Stimulated activated CD4-positive, alpha-beta T cell treated with anti-CD3 and anti-CD28 coated beads, TNF-alpha, amount 100 ng/mL, for 48 hours (primary cell): ENCODE data around the gene SCART1.
"Not testable (repeated sequence)": the region's sequence is repeated elsewhere in the genome, so short reads cannot be mapped to it uniquely, and the experiment has no call there.

ENCODE experiments used
- DNase-seq, 3 donors: peaks; one replicate each; pipeline ENCODE4 v3.0.0-alpha.2; 2020; ENCODE audit warnings: low read depth in 3 of 3

Gene SCART1

GRCh38 chr10:133474027-133474426 is 20.3 kb downstream of the SCART1 start:
- DNase-seq = no peak

DNA sequence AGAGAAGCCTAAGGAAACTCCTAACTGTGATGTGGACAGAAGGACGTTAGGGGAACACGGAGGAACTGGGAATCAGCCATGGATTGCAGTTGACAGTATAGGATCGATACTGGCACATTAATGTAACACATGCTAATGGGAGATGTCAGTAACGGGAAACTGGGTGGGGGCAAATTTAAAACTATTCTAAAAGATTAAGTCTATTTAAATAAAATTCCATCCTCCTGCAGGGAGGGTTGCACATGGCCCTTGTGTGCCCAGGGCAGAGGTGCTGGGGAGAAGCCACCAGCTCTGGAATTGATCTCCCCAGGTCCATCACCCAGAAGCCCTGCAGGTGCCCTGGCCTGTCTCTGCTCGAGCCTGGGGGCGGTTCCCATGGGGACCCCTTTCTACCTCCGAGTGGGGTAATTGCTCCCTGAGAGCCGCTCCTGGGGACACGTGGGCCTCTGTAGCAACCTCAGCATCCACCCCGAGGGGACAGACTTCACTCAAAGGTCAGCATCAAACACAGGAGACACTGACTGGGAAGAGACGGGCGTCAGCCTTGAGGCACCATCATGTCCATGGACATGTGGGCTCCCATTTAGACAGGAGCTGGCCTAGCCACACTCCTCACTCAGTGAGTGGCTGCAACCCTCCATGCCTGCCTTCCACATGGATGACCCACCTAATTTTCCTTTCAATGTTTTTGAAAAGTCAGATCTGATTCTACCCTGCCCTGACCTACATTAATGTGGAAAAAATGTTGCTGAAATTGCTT is 21.1 kb downstream of the SCART1 start:
- no peak for DNase-seq

DNA sequence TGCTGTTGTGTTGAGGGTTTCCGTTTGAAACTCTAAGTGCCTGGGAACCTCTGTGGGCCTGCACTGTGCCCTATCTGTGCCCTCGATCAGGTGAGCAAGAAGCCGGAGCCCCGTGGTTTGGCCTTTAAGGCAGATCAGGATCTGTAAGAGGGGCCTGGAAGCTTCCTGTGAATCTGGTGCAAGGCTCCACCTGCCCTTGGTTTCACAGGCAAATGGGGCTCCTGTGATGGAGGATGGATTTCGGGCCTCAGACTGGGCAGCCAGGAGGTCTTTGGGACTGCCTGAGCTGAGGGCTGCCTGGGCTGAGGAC is 21.6 kb downstream of the SCART1 start:
- DNase-seq = peak in 1 of 3 donors; percentile 21

DNA sequence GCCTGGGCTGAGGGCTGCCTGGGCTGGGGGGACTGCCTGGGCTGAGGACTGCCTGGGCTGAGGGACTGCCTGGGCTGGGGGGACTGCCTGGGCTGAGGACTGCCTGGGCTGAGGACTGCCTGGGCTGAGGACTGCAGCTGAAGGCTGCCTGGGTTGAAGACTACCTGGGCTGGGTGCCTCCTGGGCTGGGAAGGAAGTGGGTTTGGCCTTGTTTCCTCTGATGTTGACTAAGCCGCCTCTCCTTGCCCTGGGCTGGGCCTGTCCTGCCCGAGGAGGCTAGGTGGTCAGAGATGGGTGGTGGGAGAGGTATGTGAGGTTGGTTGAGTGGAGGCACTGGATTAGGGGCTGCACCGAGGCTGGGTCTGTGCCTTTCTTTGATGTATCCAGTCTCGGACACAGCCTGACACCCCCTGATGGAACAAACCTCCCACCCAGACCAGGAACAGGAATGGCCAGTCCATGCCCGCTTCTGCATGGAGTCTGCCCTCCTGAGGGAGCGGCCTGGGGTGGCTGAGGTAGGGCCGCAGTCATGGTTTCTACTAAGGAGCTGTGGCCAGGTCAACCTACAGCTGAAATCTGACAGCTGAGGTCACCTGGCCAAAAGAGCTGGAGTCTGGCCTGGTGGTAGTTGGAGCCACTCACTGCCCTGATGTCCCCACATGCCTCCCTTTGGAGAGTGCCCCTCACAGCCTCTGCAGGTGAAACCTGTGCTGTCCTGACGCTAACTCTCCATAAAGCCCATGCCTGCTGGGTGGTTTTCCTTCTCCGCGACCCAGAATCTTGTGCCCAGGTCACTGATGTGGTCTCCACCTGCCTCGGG is 22.3 kb downstream of the SCART1 start:
- no peak for DNase-seq

DNA sequence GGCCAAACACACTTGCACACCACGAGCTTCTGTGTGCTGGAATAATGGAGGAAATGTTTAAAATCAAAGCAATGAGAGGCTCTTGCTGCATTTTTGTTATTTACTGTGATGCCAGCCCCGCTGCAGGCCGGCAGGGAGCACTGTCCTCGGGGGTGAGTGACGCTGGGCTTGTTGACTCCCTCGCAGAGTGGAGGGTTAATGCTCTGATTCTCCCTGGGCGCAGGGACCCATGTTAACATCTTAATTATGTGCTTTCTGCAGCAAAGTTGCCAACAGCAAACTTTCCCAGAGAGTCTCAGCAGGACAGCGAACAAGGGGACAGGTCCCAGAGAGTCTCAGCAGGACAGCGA is 22.9 kb downstream of the SCART1 start:
- no peak for DNase-seq

DNA sequence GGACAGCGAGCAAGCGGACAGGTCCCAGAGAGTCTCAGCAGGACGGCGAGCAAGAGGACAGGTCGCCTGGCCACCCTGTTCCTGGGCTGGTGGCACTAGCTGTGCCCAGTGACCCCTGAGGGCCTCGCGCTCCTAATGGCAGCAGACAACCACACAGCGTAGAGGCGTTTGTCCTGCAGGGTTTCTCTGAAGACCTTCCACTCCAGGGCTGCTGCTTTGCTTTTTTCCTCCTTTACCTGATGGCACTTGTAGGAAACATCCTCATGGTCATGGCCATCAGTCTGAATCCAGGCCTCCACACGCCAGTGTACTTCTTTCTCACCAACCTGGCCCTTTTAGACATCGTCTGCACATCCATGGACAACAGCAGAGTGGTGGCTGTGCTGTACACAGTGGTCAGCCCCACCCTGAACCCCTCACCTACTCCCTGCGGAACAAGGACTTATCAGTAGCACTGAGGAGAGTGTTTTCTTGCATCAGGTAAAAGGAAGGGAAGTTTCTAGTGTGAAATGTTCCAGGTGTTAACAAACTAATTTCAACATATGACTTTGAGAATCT is 27.4 kb downstream of the SCART1 start:
- DNase-seq = no peak

DNA sequence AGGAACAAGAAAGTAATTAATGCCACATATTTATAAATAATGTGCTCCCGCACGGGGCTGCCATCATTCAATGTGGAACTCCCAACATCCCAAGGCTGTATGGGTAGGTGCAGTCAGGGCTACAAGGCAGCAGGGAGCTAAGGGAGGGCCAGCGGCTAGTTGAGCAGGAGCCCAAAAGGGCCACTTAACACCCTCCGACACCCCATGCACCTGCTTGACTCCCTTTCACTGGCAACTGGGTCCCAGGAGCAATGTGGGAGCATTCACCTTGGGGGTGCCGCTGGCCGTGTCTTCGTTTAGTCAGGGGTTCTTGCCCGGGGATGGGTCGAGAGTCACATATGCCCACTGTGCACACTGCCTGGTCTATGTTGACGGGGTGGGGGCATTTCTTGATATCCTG is 27.9 kb downstream of the SCART1 start:
- DNase-seq = no peak

DNA sequence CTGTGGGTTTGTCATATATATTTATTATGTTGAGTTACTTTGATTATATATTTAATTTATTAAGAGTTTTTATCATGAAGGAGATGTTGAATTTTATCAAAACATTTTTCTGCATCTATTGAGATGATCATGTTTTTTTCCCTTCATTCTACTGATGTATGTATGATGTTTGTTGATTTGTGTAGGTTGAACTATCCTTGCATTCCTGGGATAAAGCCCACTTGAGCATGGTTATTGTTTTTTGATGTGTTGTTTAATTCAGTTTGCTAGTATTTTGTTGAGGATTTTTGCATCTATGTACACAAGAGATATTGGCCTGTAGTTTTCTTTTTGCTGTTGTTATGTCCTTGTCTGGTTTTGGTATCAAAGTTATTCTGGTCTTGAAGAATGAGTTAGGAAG is 31.1 kb downstream of the SCART1 start:
- no peak for DNase-seq

DNA sequence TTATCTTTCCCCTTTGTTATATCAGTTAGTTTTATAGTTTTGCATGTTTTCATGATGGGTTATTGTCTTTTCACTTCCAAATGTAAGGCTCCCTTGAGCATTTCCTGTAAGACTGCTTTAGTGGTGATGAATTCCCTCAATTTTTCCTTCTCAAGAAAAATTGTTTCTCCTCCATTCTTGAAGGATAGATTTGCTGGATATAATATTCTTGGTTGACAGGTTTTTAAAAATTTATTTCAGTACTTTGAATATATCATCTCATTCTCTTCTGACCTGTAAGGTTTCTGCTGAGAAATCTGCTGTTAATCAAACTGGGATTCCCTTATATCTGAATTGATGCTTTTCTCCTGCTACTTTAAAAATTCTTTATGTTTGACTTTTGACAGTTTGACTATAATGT is 33.3 kb downstream of the SCART1 start:
- no peak for DNase-seq

DNA sequence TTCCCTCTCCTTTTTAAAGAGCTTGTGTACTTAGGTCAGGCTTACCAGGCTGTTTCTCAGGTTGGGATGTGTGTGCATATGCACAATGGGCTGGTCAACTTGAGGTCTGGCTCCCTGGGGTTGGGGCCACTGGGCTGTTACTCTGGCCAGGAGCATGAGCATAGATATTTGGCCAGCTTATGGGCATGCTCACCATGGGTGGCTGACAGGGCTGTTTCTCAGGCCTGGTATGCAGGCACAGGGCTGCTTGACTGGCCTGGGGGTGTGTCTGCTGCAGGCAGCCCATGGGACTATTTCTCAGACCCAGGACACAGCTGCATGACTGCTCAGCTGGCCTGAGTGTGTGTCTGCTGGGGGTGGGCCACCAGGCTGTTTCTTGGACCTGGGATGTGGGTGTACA is 34.6 kb downstream of the SCART1 start:
- no peak for DNase-seq

GRCh38 chr10:133489816-133490588 is 36.3 kb downstream of the SCART1 start:
- no peak for DNase-seq

- DNase-seq = not testable (repeated sequence)
Observed at GRCh38 chr10:133493562-133493961, 39.8 kb downstream of the SCART1 start.

DNA sequence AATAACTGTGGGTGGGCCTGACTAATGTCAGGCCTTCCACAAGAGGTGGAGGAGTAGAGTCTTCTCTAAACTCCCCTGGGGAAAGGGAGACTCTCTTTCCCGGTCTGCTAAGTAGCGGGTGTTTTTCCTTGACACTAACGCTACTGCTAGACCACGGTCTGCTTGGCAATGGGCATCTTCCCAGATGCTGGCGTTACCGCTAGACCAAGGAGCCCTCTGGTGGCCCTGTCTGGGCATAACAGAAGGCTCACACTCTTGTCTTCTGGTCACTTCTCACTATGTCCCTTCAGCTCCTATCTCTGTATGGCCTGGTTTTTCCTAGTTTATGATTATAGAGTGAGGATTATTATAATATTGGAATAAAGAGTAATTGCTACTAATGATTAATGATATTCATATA is 43.6 kb downstream of the SCART1 start:
- DNase-seq = not testable (repeated sequence)

GRCh38 chr10:133499176-133499575 is 45.4 kb downstream of the SCART1 start:
- not testable (repeated sequence) for DNase-seq

DNA sequence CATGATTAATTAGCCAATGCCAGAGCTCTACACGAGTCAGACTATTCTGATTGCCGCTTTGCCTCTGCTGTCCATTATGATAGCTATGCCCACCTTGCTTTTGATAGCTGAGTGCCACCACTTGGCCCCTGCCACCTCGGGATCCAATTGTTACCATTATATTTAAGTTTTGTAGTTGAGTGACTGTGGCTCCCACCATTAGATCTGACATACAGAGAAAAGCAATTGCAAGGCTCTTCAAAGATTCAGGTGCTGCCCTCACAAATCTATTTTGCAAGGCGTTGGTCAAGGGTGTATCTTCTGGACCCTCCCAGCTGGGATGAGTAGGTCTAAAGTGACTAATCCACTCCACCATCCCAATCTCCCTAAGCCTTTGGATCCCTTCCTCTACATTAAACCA is 47.2 kb downstream of the SCART1 start:
- DNase-seq = not testable (repeated sequence)

DNA sequence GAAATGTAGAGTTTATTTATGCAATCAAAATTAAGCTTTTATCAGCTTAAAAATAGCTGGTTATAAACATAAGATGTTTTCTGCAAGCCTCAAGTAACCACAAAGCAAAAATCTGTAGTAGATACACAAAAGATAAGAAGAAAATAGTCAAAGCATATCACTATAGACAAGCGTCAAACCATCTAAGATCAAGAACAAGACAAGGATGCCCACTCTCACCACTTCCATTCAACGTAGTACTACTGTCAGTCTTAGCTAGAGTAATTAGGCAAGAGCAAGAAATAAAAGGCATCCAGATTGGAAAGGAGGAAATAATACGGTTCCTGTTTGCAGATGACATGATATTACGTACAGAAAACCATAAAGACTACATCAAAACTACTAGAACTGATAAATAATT is 56.0 kb downstream of the SCART1 start:
- no peak for DNase-seq

GRCh38 chr10:133511408-133511807 is 57.7 kb downstream of the SCART1 start:
- DNase-seq = no peak

DNA sequence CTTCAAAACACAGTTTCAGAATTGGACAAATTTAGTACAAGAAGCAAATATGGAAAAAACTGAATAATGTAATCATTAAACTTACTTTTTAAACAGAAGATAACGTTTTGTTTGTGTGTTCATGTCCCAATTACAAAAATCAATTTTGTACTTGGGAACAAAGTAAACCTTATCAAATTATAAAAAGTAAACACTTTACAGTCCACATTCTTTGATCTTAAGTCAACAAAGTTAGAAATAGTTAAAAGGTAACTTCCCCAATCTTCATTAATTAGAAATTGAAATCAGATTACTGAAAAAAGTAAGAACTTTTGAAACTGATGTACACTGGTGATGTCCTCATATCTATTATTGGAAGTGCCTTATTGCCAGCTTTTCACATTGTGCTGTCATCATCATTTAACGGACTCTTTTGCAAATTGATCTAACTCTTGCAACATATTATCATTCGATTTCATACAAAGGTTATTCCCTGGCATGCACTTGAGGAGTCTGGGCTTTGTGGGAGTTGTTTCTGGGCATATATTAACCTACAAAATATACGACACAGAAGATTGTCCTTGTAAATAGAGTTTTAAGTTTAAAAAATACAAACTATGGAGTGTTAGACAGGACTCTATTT is 58.3 kb downstream of the SCART1 start:
- no peak for DNase-seq

GRCh38 chr10:133515471-133515870 is 61.7 kb downstream of the SCART1 start:
- DNase-seq = no peak

DNA sequence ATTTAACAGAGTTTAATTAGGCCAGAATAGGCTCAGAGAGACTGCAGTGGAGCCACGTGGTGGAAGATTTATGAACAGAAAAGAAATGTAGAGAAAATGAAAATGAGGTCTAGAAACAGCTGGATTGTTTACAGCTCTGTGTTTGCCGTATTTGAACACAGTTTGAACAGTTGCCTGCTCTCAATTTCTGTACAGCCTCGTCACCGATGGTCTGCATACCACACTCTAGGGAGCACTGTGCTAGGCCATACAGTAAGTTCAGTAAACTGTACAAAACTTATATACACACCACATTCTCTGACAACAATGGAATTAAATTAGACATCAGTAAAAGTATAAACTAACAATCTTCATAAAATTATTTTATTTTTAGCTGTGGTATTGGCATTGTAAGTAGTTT is 62.3 kb downstream of the SCART1 start:
- no peak for DNase-seq

DNA sequence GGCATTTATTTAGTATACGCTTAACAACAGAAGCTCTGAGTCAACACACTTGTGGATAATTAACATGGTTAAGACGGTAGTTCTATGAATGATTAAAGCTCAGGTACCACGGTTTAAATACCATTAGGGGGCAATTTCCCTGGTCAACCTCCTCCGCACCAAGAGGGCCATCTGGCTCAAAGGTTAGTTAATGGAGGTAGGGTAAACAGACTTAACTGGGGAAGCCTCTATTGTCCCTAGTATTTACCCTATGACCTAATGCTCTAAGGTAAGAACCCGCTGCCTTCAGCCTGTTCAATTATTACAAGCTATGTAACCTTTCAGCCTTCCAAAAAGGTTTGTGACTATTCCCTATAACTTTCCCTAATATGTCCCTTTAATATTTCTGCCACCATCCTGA is 64.8 kb downstream of the SCART1 start:
- DNase-seq = not testable (repeated sequence)
